GM18499 (cell line): Measurements from ENCODE around the gene ZNF140.
A peak's percentile ranks its signal among the peaks of the same experiment; 100 is the strongest.

Source experiments
- ATAC-seq: cut with Tn5 transposase; IDR thresholded peaks from one replicate; pipeline ENCODE4 v1.9.1; 2021; ENCODE audit warnings: moderate number of reproducible peaks; ENCODE audit not compliant: insufficient read depth, unreplicated experiment

Gene ZNF140

DNA sequence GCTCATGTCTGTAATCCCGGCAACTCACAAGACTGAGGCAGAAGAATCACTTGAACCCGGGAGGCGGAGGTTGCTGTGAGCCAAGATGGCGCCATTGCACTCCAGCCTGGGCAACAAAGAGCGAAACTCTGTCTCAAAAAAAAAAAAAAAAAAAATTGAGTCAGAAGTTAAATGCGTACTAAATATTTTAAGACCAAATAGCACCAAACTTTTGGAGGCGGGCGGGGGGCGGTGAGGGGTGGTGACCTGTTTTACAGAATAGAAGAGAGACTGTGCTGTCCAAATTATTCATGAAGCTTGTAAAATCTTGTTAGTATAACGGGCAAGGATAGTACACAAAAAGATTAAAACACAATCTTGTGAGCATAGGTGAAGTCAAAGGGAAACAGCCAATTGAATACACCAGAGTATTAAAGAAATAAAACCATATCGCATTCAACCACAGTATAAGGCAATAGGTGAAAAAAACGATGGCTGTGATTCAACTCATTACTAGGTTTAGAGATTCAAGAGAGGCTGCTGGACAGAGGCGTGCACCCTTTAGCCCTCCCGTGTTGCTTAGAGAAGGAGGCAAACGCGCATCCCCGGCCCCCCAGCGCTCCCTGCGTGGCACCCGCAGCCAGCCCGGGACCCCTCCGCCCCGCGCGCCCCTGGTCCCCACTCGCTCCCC, 48.8 kb downstream of the ZNF140 start:
- ATAC-seq = peak; percentile 5

- ATAC-seq = peak; percentile 81
These were observed 49.5 kb downstream of the ZNF140 start, which contains the start of the genes ZNF10 and ZNF891 for GRCh38 chr12:133130038-133130807. ZNF10 (plus strand) TSS chr12:133130627; CDS start chr12:133144493, 13,866 bp downstream. ZNF891 (minus strand) TSS chr12:133130274; CDS start chr12:133121918, 8,356 bp downstream.

DNA sequence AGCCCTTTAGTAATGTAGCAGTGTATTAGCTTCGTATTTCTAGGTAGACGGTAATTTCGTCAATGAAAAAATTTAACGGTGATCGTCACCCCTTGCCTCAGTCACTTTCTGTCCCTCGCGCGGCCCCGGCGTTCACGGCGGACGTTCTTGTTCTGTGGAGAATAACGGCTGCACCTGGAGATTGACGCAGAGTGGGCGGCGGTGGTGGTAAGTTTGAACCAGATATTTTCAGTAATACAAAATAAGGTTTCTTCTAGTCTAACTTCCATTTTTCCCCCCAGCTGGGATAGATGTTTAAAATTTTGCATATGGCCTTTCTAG, 50.0 kb downstream of the ZNF140 start:
- no peak for ATAC-seq

DNA sequence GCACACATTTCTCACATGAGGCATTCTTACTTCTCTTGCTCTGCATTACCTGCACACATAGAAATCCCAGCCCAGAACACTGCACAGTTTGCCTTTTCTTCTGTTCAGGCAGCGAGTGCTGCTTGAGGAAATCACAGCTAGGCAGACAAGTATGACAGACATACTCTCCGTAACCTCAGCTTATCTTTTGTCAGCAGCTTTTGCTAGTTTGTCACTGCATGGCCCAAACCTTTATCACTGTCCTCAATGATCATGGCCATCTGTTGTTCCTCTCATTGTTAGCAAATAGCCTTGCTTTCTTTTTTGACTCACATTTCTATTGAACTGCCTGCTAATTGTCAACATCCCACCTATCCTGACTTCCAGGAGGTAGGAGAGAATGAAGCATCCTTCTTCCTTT, 55.0 kb downstream of the ZNF140 start:
- ATAC-seq = no peak

DNA sequence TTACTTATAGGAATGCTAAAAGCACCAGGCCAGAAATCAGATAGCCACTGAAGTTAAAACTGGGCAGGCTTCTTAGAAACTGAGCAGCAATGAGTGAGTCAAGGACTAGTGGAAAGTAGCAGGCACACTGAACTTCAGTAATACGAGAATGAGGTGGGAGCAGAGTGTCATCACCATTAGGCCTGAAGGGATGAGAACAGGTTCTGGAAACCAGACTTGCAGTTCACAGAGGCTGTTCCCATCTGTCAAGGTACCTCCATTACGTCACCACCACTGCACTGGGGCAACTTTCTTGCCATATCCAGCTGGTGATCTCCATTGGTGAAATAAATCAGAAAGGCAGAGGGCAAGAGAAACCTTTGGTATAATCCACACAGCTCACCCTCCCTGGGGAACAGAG, 65.3 kb downstream of the ZNF140 start:
- ATAC-seq = no peak

GRCh38 chr12:133156125-133156690, 75.5 kb downstream of the ZNF140 start:
- ATAC-seq = no peak
